Panc1 (cell line): ENCODE measurements around the gene DPP9. TPM values are rescaled to one million over a fixed set of nuclear protein-coding genes. Genes with fewer than 3 reads are reported as not detected.

ENCODE experiments used
- ATAC-seq: fragments of 200-7000 bp; cut with Tn5 transposase; 2 replicates; pipeline ENCODE4 v1.9.1; 2020; ENCODE audit warnings: mild to moderate bottlenecking, moderate library complexity
- BruUV-seq: library from RNA; stranded (reverse); fragments of 400-500 nt; replicated peaks from 2 replicates; lab custom pipeline; 2021; lab: Mats Ljungman, UMichigan
- CTCF ChIA-PET: fragments of 300-600 bp; sonication (Branson Sonifier 250); formaldehyde crosslinking; loops from one replicate; lab custom pipeline; 2022; ENCODE audit warnings: antibody characterized with exemption; lab: Charles Lee
- POLR2A ChIA-PET: fragments of 300-600 bp; sonication (Branson Sonifier 250); formaldehyde crosslinking; loops from one replicate; lab custom pipeline; 2022; ENCODE audit warnings: antibody characterized with exemption; lab: Charles Lee
- DNase-seq: peaks from one replicate; pipeline ENCODE4 v3.0.0-alpha.2; 2010; ENCODE audit warnings: low read depth, low spot score
- H3K27ac ChIP-seq: 2 replicates; pipeline ENCODE4 v1.5.1; 2011; ENCODE audit warnings: mild to moderate bottlenecking, low read length, inconsistent platforms
- H3K27me3 ChIP-seq: fragments of 200-500 bp; sonication (Bioruptor generic); 2 replicates; pipeline ENCODE4 v1.6.0; 2014; ENCODE audit warnings: low read length, inconsistent platforms; ENCODE audit not compliant: control insufficient read depth, insufficient read depth
- H3K36me3 ChIP-seq: fragments of 200-500 bp; sonication (Bioruptor generic); 2 replicates; pipeline ENCODE4 v1.5.1; 2014; ENCODE audit warnings: inconsistent platforms, mild to moderate bottlenecking, low read length, moderate library complexity; ENCODE audit not compliant: control insufficient read depth, insufficient read depth
- H3K4me1 ChIP-seq: 2 replicates; pipeline ENCODE4 v1.5.1; 2011; ENCODE audit warnings: inconsistent platforms, mild to moderate bottlenecking, low read length, moderate library complexity; ENCODE audit not compliant: control insufficient read depth, insufficient read depth
- H3K4me3 ChIP-seq, 2 experiments: 2 replicates each; pipeline ENCODE4 v1.5.1; 2011 to 2012; ENCODE audit warnings: low read depth in 2 of 2, low read length in 2 of 2, mild to moderate bottlenecking in 2 of 2, inconsistent platforms in 1 of 2, moderate library complexity in 1 of 2
- H3K9me3 ChIP-seq: fragments of 200-500 bp; sonication (Bioruptor generic); 2 replicates; pipeline ENCODE4 v1.5.1; 2014; ENCODE audit warnings: low read depth, mild to moderate bottlenecking, inconsistent platforms, low read length, moderate library complexity; ENCODE audit not compliant: control insufficient read depth, insufficient read depth
- CTCF ChIP-seq: fragments of 450-650 bp; IDR thresholded peaks from 2 replicates; pipeline ENCODE4 v1.5.1; 2017; ENCODE audit warnings: mild to moderate bottlenecking
- POLR2AphosphoS5 ChIP-seq: IDR thresholded peaks from 2 replicates; pipeline ENCODE4 v1.6.1; 2012; ENCODE audit warnings: mild to moderate bottlenecking, low read depth, low read length, moderate library complexity
- REST ChIP-seq, 2 experiments: IDR thresholded peaks; 2 replicates each; pipeline ENCODE4 v1.6.1; 2011 to 2012; ENCODE audit warnings: low read depth in 2 of 2, control low read depth in 1 of 2, low read length in 1 of 2, mild to moderate bottlenecking in 1 of 2, moderate library complexity in 1 of 2; ENCODE audit not compliant: insufficient read depth in 1 of 2
- SIN3A ChIP-seq: IDR thresholded peaks from 2 replicates; pipeline ENCODE4 v1.6.1; 2012; ENCODE audit warnings: low read depth, mild to moderate bottlenecking, low read length, moderate library complexity, borderline replicate concordance; ENCODE audit not compliant: insufficient read depth
- TCF7L2 ChIP-seq: IDR thresholded peaks from 2 replicates; pipeline ENCODE4 v1.6.1; 2011; ENCODE audit warnings: mild to moderate bottlenecking, low read depth, low read length, inconsistent platforms
- in situ Hi-C: cut with HindIII; loops from 2 replicates; pipeline ENCODE4 v1.10.0; 2016; ENCODE audit warnings: low sequenced_read_pairs, low pct_unique_long_range_greater_than_20kb
- intact Hi-C: fragments of 100-400 bp; cut with micrococcal nuclease; formaldehyde crosslinking; loops from one replicate; pipeline ENCODE4 v1.10.0; 2022; ENCODE audit not compliant: unreplicated experiment
- total RNA-seq: library from RNA; stranded (reverse); gene quantifications from one replicate; pipeline ENCODE4 v1.2.1, GENCODE V29; 2021; ENCODE audit not compliant: unreplicated experiment

The DPP9 gene
- total RNA-seq, 1 experiment from 2014 or later: 108 TPM

- H3K9me3 ChIP-seq: no peaks in the 10 kb centered on the region
- in situ Hi-C loops (no loop called here), intact Hi-C loops (no loop called here)
- TF ChIP-seq REST (IDR thresholded peaks at IDR 0.05; ENCODE audit: insufficient read depth in 1 of 2, low read depth in 2 of 2, low read length in 1 of 2) (no peak), SIN3A (no peak), POLR2AphosphoS5 (no peak), TCF7L2 (no peak), CTCF (no peak)
- H3K4me1 ChIP-seq: no peaks in the 10 kb centered on the region
- H3K27ac ChIP-seq: no peak overlapping the region
- H3K4me3 ChIP-seq: no peak overlapping the region
- H3K27me3 ChIP-seq: no peaks in the 10 kb centered on the region
- no peak for DNase-seq
- no TSS peak for BruUV-seq
- ChIA-PET POLR2A (no interaction called here), CTCF (no interaction called here)
- no peaks in the 10 kb centered on the region for H3K36me3 ChIP-seq
- ATAC-seq: no peak
These were observed 67.5 kb downstream of the DPP9 start for GRCh38 chr19:4656102-4656501.

GRCh38 chr19:4654437-4655361 lies 68.9 kb downstream of the DPP9 start:
- TF ChIP-seq REST (IDR thresholded peaks at IDR 0.05; ENCODE audit: insufficient read depth in 1 of 2, low read depth in 2 of 2, low read length in 1 of 2) (no peak), CTCF (no peak), SIN3A (no peak), TCF7L2 (no peak), POLR2AphosphoS5 (no peak)
- Histone ChIP-seq H3K4me3 (no peak overlapping the region), H3K27ac (no peak overlapping the region), H3K4me1 (no peaks in the 10 kb centered on the region; the same call in 1 of the 2 replicates), H3K9me3 (no peaks in the 10 kb centered on the region), H3K27me3 (no peaks in the 10 kb centered on the region), H3K36me3 (no peaks in the 10 kb centered on the region)
- intact Hi-C loops: no loop called here
- ChIA-PET POLR2A (no interaction called here), CTCF (no interaction called here)
- in situ Hi-C loops: no loop called here
- ATAC-seq: no peak
- BruUV-seq: no TSS peak
- no peak for DNase-seq
